K562 (cell line): ENCODE measurements around the gene ABHD5. TPM values are rescaled to one million over a fixed set of nuclear protein-coding genes. Genes with fewer than 3 reads are reported as not detected.

ENCODE experiments used
- ARID3B ChIP-seq: fragments of 250-450 bp; sonication (Bioruptor Pico); IDR thresholded peaks from 2 replicates; pipeline ENCODE4 v1.4.0; 2020; ENCODE audit warnings: borderline replicate concordance
- BACH1 ChIP-seq: fragments of 200-800 bp; sonication (Bioruptor generic); IDR thresholded peaks from 2 replicates; pipeline ENCODE4 v1.6.1; 2016; ENCODE audit warnings: missing genetic modification characterization, missing compliant biosample characterization
- DMBX1 ChIP-seq: fragments of 250-450 bp; sonication (Bioruptor Pico); IDR thresholded peaks from 2 replicates; pipeline ENCODE4 v1.8.0; 2022; ENCODE audit warnings: inconsistent platforms, mild to moderate bottlenecking, moderate library complexity, borderline replicate concordance
- ETV1 ChIP-seq: fragments of 450-650 bp; conservative IDR thresholded peaks from 2 replicates; pipeline ENCODE4 v1.6.1; 2016; ENCODE audit warnings: missing genetic modification characterization, control low read depth, low read depth, missing compliant biosample characterization
- GTF2E2 ChIP-seq: fragments of 200-800 bp; sonication (Bioruptor generic); IDR thresholded peaks from 2 replicates; pipeline ENCODE4 v1.6.1; 2016; ENCODE audit warnings: missing genetic modification characterization, missing compliant biosample characterization
- HSF4 ChIP-seq: fragments of 250-450 bp; sonication (Bioruptor Pico); IDR thresholded peaks from 2 replicates; pipeline ENCODE4 v2.1.2; 2022; ENCODE audit warnings: mild to moderate bottlenecking, moderate library complexity, borderline replicate concordance
- KLF6 ChIP-seq: fragments of 250-450 bp; sonication (Bioruptor Pico); IDR thresholded peaks from 2 replicates; pipeline ENCODE4 v1.4.0; 2020; ENCODE audit warnings: mild to moderate bottlenecking, moderate library complexity, borderline replicate concordance
- LEF1 ChIP-seq: fragments of 450-650 bp; IDR thresholded peaks from 2 replicates; pipeline ENCODE4 v1.6.1; 2016; ENCODE audit warnings: mild to moderate bottlenecking
- MLX ChIP-seq, 2 experiments: fragments of 450-650 bp in 1 of 2; sonication (generic) in 1 of 2; formaldehyde crosslinking; conservative IDR thresholded peaks; 2 replicates each; pipeline versions ENCODE4 v1.4.0 to v1.8.1; 2020 to 2022; ENCODE audit warnings: mild to moderate bottlenecking in 1 of 2, missing genetic modification reagents in 1 of 2
- NFXL1 ChIP-seq: fragments of 450-650 bp; formaldehyde crosslinking; IDR thresholded peaks from 2 replicates; pipeline ENCODE4 v1.4.0; 2021; ENCODE audit warnings: mild to moderate bottlenecking
- NR4A1 ChIP-seq, 2 experiments: fragments of 250-450 bp in 1 of 2; fragments of 450-650 bp in 1 of 2; sonication (Bioruptor Pico) in 1 of 2; IDR thresholded peaks; 2 replicates each; pipeline versions ENCODE4 v1.4.0 to v1.6.1; 2016 to 2020; ENCODE audit warnings: mild to moderate bottlenecking in 2 of 2, missing compliant biosample characterization in 1 of 2, missing genetic modification characterization in 1 of 2, moderate library complexity in 1 of 2
- PHB ChIP-seq: fragments of 250-450 bp; sonication (Bioruptor Pico); IDR thresholded peaks from 2 replicates; pipeline ENCODE4 v1.5.0; 2021
- RCOR1 ChIP-seq, 2 experiments: IDR thresholded peaks; 2 replicates each; pipeline ENCODE4 v1.6.1; 2012; ENCODE audit warnings: low read depth in 2 of 2, low read length in 2 of 2, borderline replicate concordance in 1 of 2, improper control_type of control experiment in 1 of 2
- SAFB ChIP-seq: fragments of 200-400 bp; formaldehyde crosslinking; IDR thresholded peaks from 2 replicates; pipeline ENCODE4 v1.6.1; 2017; ENCODE audit warnings: low read depth, low read length, borderline replicate concordance
- SNIP1 ChIP-seq: fragments of 450-650 bp; IDR thresholded peaks from 2 replicates; pipeline ENCODE4 v1.7.1; 2017; ENCODE audit warnings: low read depth, mild to moderate bottlenecking
- TCF7 ChIP-seq: sonication (generic); IDR thresholded peaks from 2 replicates; pipeline ENCODE4 v1.6.1; 2016; ENCODE audit warnings: antibody characterized with exemption, borderline replicate concordance
- ZBTB34 ChIP-seq: fragments of 250-450 bp; sonication (Bioruptor Pico); IDR thresholded peaks from 2 replicates; pipeline ENCODE4 v1.8.0; 2021; ENCODE audit warnings: mild to moderate bottlenecking, moderate library complexity
- ZNF175 ChIP-seq: fragments of 200-800 bp; sonication (Bioruptor generic); IDR thresholded peaks from 2 replicates; pipeline ENCODE4 v1.6.1; 2016; ENCODE audit warnings: low read depth, mild to moderate bottlenecking, missing genetic modification characterization, missing compliant biosample characterization
- ZNF280A ChIP-seq: fragments of 450-650 bp; IDR thresholded peaks from 2 replicates; pipeline ENCODE4 v1.6.1; 2018; ENCODE audit warnings: mild to moderate bottlenecking, low read depth; ENCODE audit not compliant: partially characterized antibody
- ZNF324 ChIP-seq: fragments of 250-450 bp; sonication (Bioruptor Pico); IDR thresholded peaks from 2 replicates; pipeline ENCODE4 v1.4.0; 2020; ENCODE audit warnings: mild to moderate bottlenecking
- ZNF41 ChIP-seq: fragments of 250-450 bp; sonication (Bioruptor Pico); conservative IDR thresholded peaks from 2 replicates; pipeline ENCODE4 v1.4.0; 2020; ENCODE audit warnings: mild to moderate bottlenecking
- ZNF740 ChIP-seq, 3 experiments: fragments of 200-800 bp in 1 of 3; sonication (Bioruptor generic) in 1 of 3; sonication (generic) in 1 of 3; formaldehyde crosslinking in 1 of 3; IDR thresholded peaks; 2 replicates each; pipeline versions ENCODE4 v1.6.1 to v1.8.0; 2016 to 2022; ENCODE audit warnings: mild to moderate bottlenecking in 2 of 3, missing compliant biosample characterization in 2 of 3, missing genetic modification characterization in 2 of 3, missing genetic modification reagents in 1 of 3
- polyA plus RNA-seq, 8 experiments: library from polyadenylated mRNA; depleted of rRNA in 4 of 8; stranded (reverse) in 5 of 8; unstranded in 3 of 8; fragments of >200 nt; fragmentation: Nextera tagmentation in 2 of 8; fragmentation: Illumina TruSeq in 1 of 8; extraction: Ambion mirVana in 2 of 8; extraction: Trizol in 1 of 8; gene quantifications; 2 replicates each; pipeline versions ENCODE4 v1.2.1 to v1.2.3, GENCODE V29; 2011 to 2014; ENCODE audit warnings: inconsistent platforms in 1 of 8, missing spikeins in 1 of 8
- total RNA-seq, 7 experiments: library from RNA; depleted of rRNA in 6 of 7; stranded (reverse); fragments of >200 nt in 6 of 7; fragmentation: Illumina TruSeq in 2 of 7; extraction: Trizol in 2 of 7; gene quantifications; 2 replicates each; pipeline versions ENCODE4 v1.2.1 to v1.2.3, GENCODE V29; 2011 to 2021; ENCODE audit warnings: low replicate concordance in 1 of 7

Gene ABHD5
- total and polyA plus RNA-seq, 9 of the 15 experiments (the other 6 are each of a cell fraction or from before 2014, with no cell fraction given) = 27.8 to 61.7 (median 39.9) TPM

- TF ChIP-seq GTF2E2 (tag) (no peak), NR4A1 (CRISPR knock-in tag; IDR thresholded peaks at IDR 0.05) (no peak), NR4A1 (tag; IDR thresholded peaks at IDR 0.05) (peak; percentile 42), ZBTB34 (0 out of 2 replicates have a peak, but pooled peaks have one; percentile 22), ZNF740 (CRISPR knock-in tag; IDR thresholded peaks at IDR 0.05) (no peak), ZNF740 (tag; IDR thresholded peaks at IDR 0.05) (peak in 1 of 2 experiments; percentile 64; a peak in 1 of 4 replicates), MLX (CRISPR knock-in tag; conservative IDR thresholded peaks at IDR 0.05) (no peak), DMBX1 (CRISPR knock-in tag) (peak; percentile 93), HSF4 (CRISPR knock-in tag) (peak; percentile 30; the same call in 1 of the 2 replicates), ARID3B (no peak), TCF7 (no peak), SNIP1 (no peak), RCOR1 (IDR thresholded peaks at IDR 0.05; ENCODE audit: borderline replicate concordance in 1 of 2, low read depth in 2 of 2, low read length in 2 of 2) (no peak), ETV1 (tag) (peak; percentile 25; the same call in 1 of the 2 replicates), ZNF175 (CRISPR knock-in tag) (0 out of 2 replicates have a peak, but pooled peaks have one; percentile 18), ZNF324 (CRISPR knock-in tag) (no peak), KLF6 (CRISPR knock-in tag) (peak; percentile 37; the same call in 1 of the 2 replicates), SAFB (no peak), LEF1 (no peak), BACH1 (tag) (peak; percentile 66), PHB (CRISPR knock-in tag) (no peak), NFXL1 (CRISPR knock-in tag) (peak; percentile 23; the same call in 1 of the 2 replicates), ZNF280A (no peak), ZNF41 (0 out of 2 replicates have a peak, but pooled peaks have one; percentile 14)
Measured at GRCh38 chr3:43648957-43649356, 41.8 kb upstream of the ABHD5 start (continued).
